GM12872 (cell line): ENCODE data around the gene MC1R.

Experiments used
- CTCF ChIP-seq: IDR thresholded peaks from 3 replicates; pipeline ENCODE4 v1.5.1; 2011; ENCODE audit warnings: low read depth, mild to moderate bottlenecking, low read length, moderate library complexity; ENCODE audit not compliant: insufficient read depth

The MC1R gene

DNA sequence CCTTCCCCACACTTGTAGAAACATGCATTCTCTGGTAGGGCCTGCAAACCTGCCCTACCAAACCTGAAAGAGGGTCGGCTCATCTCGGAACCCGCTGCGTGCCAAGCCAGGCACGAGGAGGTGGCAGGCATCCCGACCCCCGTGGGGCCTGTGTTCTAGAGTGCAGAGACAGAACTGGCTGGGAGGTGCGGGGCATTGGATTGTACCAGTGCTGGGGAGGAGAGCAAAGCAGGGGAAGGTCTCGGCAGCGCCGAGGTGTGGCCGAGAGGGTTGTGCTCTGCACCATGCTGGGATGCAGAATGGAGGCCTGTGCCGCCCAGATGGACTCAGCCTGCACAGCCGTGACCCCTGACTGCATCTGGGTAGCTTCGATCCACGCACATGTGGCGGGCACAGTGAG, 17.8 kb upstream of the MC1R start:
- no peak for TF ChIP-seq CTCF

DNA sequence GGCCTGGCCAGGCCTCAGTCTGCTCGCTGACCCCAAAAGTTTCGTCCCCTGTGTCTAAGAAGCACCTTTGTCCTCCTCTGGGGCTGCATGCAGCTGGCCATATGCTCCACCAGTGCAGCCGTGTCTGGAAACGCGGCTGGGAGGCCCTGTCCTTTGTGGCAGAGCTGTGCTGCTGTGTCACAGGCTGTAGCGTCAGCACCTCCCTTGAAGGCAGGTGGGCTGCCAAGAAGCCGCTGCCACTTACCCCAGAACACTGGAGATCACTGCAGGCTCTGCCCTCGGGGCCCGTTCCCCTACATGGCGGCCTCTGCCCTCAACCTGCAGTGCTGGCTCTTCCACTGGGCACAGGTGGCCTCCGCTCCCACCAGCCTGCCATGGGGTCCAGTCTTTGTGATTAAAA, 15.7 kb upstream of the MC1R start:
- TF ChIP-seq CTCF, result no peak

DNA sequence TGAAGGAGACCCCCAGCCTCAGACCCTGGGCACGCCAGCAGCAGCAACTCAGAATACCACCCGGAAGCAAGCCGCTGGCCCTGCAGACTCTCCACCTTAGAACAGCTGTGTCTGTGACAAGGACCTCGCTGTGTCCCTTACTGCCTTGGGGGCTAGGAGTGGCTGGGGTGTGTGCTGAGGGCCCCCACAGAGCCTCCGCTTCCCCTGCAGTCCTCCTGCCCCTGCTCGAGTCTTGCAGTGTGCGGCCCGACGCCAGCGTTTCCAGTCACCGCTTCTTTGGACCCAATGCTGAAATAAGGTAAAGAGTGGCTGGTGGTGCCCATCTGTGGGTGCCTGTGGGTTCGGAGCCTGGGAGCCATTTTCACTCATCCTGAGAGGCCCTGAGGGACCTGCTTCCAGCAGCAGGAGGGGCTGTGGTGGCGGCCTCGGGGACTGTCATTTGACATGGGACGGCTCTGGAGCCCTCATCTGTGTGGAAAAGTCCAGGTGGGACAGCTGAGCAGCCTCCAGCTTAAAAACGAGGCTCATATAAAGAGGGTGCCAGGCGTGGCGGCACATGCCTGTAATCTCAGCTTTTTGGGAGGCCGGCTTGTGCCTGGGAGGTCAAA, 14.7 kb upstream of the MC1R start:
- no peak for TF ChIP-seq CTCF

- no peak for TF ChIP-seq CTCF
These were observed 13.8 kb upstream of the MC1R start for GRCh38 chr16:89904606-89905510.

DNA sequence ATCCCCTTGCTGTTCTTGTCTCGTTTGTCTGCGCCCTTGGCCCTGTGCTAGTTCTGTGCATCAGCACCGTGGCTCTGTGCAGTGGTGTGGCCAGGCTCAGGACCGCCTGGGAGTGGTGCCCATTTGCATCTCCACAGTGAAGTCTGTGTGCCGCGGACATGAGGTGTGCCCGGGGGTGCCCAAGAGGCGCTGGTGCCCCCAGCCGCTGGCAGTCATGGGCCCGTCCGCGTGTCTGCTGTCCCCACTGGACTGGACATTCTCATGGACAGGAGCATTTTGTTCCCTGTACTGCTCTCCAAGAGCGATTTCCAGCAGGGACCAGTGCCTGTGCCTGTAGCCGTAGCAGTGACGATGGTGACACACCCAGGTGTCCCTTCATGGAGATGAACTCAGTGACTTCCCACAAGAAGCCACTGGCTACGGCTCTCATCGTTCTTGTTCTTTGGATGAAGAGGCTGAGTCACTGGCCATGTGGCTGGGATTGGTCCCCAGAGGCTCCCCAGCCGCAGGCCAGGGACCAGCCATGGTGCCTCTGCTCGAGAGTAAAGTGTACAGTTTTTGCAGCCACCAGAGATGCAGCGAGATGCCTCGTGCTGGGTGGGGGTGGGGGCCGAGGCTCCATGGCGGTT, 13.0 kb upstream of the MC1R start:
- TF ChIP-seq CTCF, result no peak

GRCh38 chr16:89906140-89907025, 12.3 kb upstream of the MC1R start:
- no peak for TF ChIP-seq CTCF
